Adipocyte (in vitro differentiated cells): ENCODE measurements around the gene TMEM132D.

Source experiments
- DNase-seq: peaks from one replicate; pipeline ENCODE4 v3.0.0-alpha.2; 2015; ENCODE audit warnings: low read depth
- H3K27me3 ChIP-seq: replicated peaks from 2 replicates; pipeline ENCODE4 v1.7.0; 2013; ENCODE audit warnings: mild to moderate bottlenecking, low read length, moderate library complexity; ENCODE audit not compliant: control insufficient read depth, insufficient read depth
- H3K36me3 ChIP-seq: 2 replicates; pipeline ENCODE4 v1.7.0; 2013; ENCODE audit warnings: low read length, mild to moderate bottlenecking, moderate library complexity; ENCODE audit not compliant: control insufficient read depth, insufficient read depth, severe bottlenecking
- H3K4me1 ChIP-seq: 2 replicates; pipeline ENCODE4 v1.7.0; 2013; ENCODE audit warnings: mild to moderate bottlenecking, low read length, moderate library complexity; ENCODE audit not compliant: control insufficient read depth, insufficient read depth
- H3K4me3 ChIP-seq: 2 replicates; pipeline ENCODE4 v1.7.0; 2013; ENCODE audit warnings: mild to moderate bottlenecking, low read length, moderate library complexity
- H3K9ac ChIP-seq: 2 replicates; pipeline ENCODE4 v1.7.0; 2013; ENCODE audit warnings: mild to moderate bottlenecking, low read length, moderate library complexity
- H3K9me3 ChIP-seq: 2 replicates; pipeline ENCODE4 v1.7.0; 2013; ENCODE audit warnings: mild to moderate bottlenecking, low read length, moderate library complexity; ENCODE audit not compliant: control insufficient read depth

The TMEM132D gene

GRCh38 chr12:129681151-129681550 is 222.7 kb downstream of the TMEM132D start:
- H3K4me1 ChIP-seq: no peaks in the 10 kb centered on the region
- H3K9me3 ChIP-seq: peaks cover 18% of the 10 kb centered on the region

GRCh38 chr12:129676411-129676810 is 227.4 kb downstream of the TMEM132D start:
- H3K27me3 ChIP-seq: no peaks in the 10 kb centered on the region
- H3K9me3 ChIP-seq: peaks cover 12% of the 10 kb centered on the region

More at GRCh38 chr12:129681151-129681550, 222.7 kb downstream of the TMEM132D start:
- no peak for DNase-seq
- Histone ChIP-seq H3K27me3 (no peaks in the 10 kb centered on the region), H3K36me3 (no peaks in the 10 kb centered on the region), H3K4me3 (no peak overlapping the region), H3K9ac (no peak overlapping the region)

GRCh38 chr12:129675947-129676346 is 227.9 kb downstream of the TMEM132D start:
- H3K4me3 ChIP-seq: no peak overlapping the region
- H3K36me3 ChIP-seq: no peaks in the 10 kb centered on the region
- no peak for DNase-seq
- H3K27me3 ChIP-seq: no peaks in the 10 kb centered on the region
- no peak overlapping the region for H3K9ac ChIP-seq
- no peaks in the 10 kb centered on the region for H3K4me1 ChIP-seq
- peaks cover 9% of the 10 kb centered on the region for H3K9me3 ChIP-seq

More at GRCh38 chr12:129676411-129676810, 227.4 kb downstream of the TMEM132D start:
- Histone ChIP-seq H3K36me3 (no peaks in the 10 kb centered on the region), H3K4me1 (no peaks in the 10 kb centered on the region), H3K9ac (no peak overlapping the region), H3K4me3 (no peak overlapping the region)
- DNase-seq: no peak

GRCh38 chr12:129675496-129675895 is 228.3 kb downstream of the TMEM132D start:
- Histone ChIP-seq H3K4me3 (no peak overlapping the region), H3K4me1 (no peaks in the 10 kb centered on the region), H3K9ac (no peak overlapping the region), H3K36me3 (no peaks in the 10 kb centered on the region), H3K27me3 (no peaks in the 10 kb centered on the region), H3K9me3 (peaks cover 9% of the 10 kb centered on the region)
- no peak for DNase-seq

GRCh38 chr12:129673806-129674205 is 230.0 kb downstream of the TMEM132D start:
- no peak overlapping the region for H3K9ac ChIP-seq
- H3K9me3 ChIP-seq: peaks cover 3% of the 10 kb centered on the region
- H3K4me3 ChIP-seq: no peak overlapping the region
- H3K4me1 ChIP-seq: no peaks in the 10 kb centered on the region
- no peak for DNase-seq
- no peaks in the 10 kb centered on the region for H3K27me3 ChIP-seq
- H3K36me3 ChIP-seq: no peaks in the 10 kb centered on the region

GRCh38 chr12:129672110-129672509 is 231.7 kb downstream of the TMEM132D start:
- H3K27me3 ChIP-seq: no peaks in the 10 kb centered on the region
- DNase-seq: no peak

GRCh38 chr12:129670256-129670920 is 233.4 kb downstream of the TMEM132D start:
- peak; percentile 23 for DNase-seq
- Histone ChIP-seq H3K27me3 (no peaks in the 10 kb centered on the region), H3K4me3 (no peak overlapping the region), H3K4me1 (no peaks in the 10 kb centered on the region), H3K9me3 (no peaks in the 10 kb centered on the region), H3K36me3 (no peaks in the 10 kb centered on the region), H3K9ac (no peak overlapping the region)

More at GRCh38 chr12:129672110-129672509, 231.7 kb downstream of the TMEM132D start:
- Histone ChIP-seq H3K36me3 (no peaks in the 10 kb centered on the region), H3K4me1 (no peaks in the 10 kb centered on the region), H3K9me3 (no peaks in the 10 kb centered on the region), H3K4me3 (no peak overlapping the region), H3K9ac (no peak overlapping the region)

- Histone ChIP-seq H3K9ac (no peak overlapping the region), H3K4me1 (no peaks in the 10 kb centered on the region), H3K9me3 (no peaks in the 10 kb centered on the region), H3K4me3 (no peak overlapping the region), H3K36me3 (no peaks in the 10 kb centered on the region), H3K27me3 (no peaks in the 10 kb centered on the region)
- DNase-seq: peak; percentile 53
Measured at GRCh38 chr12:129665414-129665813, 238.4 kb downstream of the TMEM132D start.

- Histone ChIP-seq H3K9me3 (no peaks in the 10 kb centered on the region), H3K4me3 (no peak overlapping the region), H3K27me3 (no peaks in the 10 kb centered on the region), H3K4me1 (no peaks in the 10 kb centered on the region), H3K36me3 (no peaks in the 10 kb centered on the region), H3K9ac (no peak overlapping the region)
- DNase-seq: no peak
Measured at GRCh38 chr12:129662234-129662633, 241.6 kb downstream of the TMEM132D start.

GRCh38 chr12:129660946-129661345 is 242.9 kb downstream of the TMEM132D start:
- H3K9ac ChIP-seq: no peak overlapping the region
- no peak overlapping the region for H3K4me3 ChIP-seq
- no peaks in the 10 kb centered on the region for H3K36me3 ChIP-seq
- H3K4me1 ChIP-seq: no peaks in the 10 kb centered on the region
- no peaks in the 10 kb centered on the region for H3K9me3 ChIP-seq
- H3K27me3 ChIP-seq: no peaks in the 10 kb centered on the region
- no peak for DNase-seq

- Histone ChIP-seq H3K36me3 (no peaks in the 10 kb centered on the region), H3K4me1 (no peaks in the 10 kb centered on the region), H3K27me3 (no peaks in the 10 kb centered on the region), H3K9ac (no peak overlapping the region), H3K9me3 (no peaks in the 10 kb centered on the region), H3K4me3 (no peak overlapping the region)
- DNase-seq: peak; percentile 86
Measured at GRCh38 chr12:129659961-129660622, 243.7 kb downstream of the TMEM132D start.
